GM23338 (cell line): ENCODE measurements around the gene SORCS2. TPM values are rescaled to one million over a fixed set of nuclear protein-coding genes. Genes with fewer than 3 reads are reported as not detected.

Source experiments
- ATAC-seq: fragments of 200-7000 bp; cut with Tn5 transposase; 3 replicates; pipeline ENCODE4 v1.9.1; 2020
- DNase-seq: peaks from one replicate; pipeline ENCODE4 v3.0.0-alpha.2; 2015; ENCODE audit warnings: low spot score
- H2AFZ ChIP-seq: fragments of 200-600 bp; sonication (generic); 2 replicates; pipeline ENCODE4 v1.8.0; 2016; ENCODE audit warnings: antibody characterized with exemption, mild to moderate bottlenecking, moderate library complexity
- H3F3A ChIP-seq: fragments of 200-600 bp; sonication (generic); replicated peaks from 2 replicates; pipeline ENCODE4 v1.8.0; 2017; ENCODE audit warnings: antibody characterized with exemption, mixed run types, low read depth
- H3K27ac ChIP-seq: fragments of 200-600 bp; sonication (generic); 2 replicates; pipeline ENCODE4 v1.6.1; 2016; ENCODE audit warnings: low read depth
- H3K27me3 ChIP-seq: fragments of 200-600 bp; sonication (generic); 2 replicates; pipeline ENCODE4 v1.8.0; 2016; ENCODE audit warnings: mild to moderate bottlenecking, mixed run types, moderate library complexity; ENCODE audit not compliant: insufficient read depth
- H3K36me3 ChIP-seq: fragments of 200-600 bp; sonication (generic); 2 replicates; pipeline ENCODE4 v1.8.0; 2016; ENCODE audit warnings: mild to moderate bottlenecking; ENCODE audit not compliant: insufficient read depth
- H3K4me1 ChIP-seq: fragments of 200-600 bp; sonication (generic); 2 replicates; pipeline ENCODE4 v1.8.0; 2016; ENCODE audit warnings: mild to moderate bottlenecking, moderate library complexity; ENCODE audit not compliant: insufficient read depth
- H3K4me2 ChIP-seq: fragments of 200-600 bp; sonication (generic); 2 replicates; pipeline ENCODE4 v1.7.1; 2017; ENCODE audit warnings: mixed run types
- H3K4me3 ChIP-seq: fragments of 200-600 bp; sonication (generic); 2 replicates; pipeline ENCODE4 v1.6.1; 2016; ENCODE audit warnings: mixed run types
- H3K79me2 ChIP-seq: fragments of 200-600 bp; sonication (generic); replicated peaks from 2 replicates; pipeline ENCODE4 v1.8.0; 2017; ENCODE audit warnings: mild to moderate bottlenecking; ENCODE audit not compliant: insufficient read depth
- H3K9me2 ChIP-seq: fragments of 200-600 bp; sonication (generic); 2 replicates; pipeline ENCODE4 v1.8.0; 2017; ENCODE audit not compliant: insufficient read depth
- H4K20me1 ChIP-seq: fragments of 200-600 bp; sonication (generic); replicated peaks from 2 replicates; pipeline ENCODE4 v1.8.0; 2017; ENCODE audit warnings: mild to moderate bottlenecking; ENCODE audit not compliant: insufficient read depth
- H3K27ac Mint-ChIP-seq: 2 replicates; pipeline ENCODE4 v1.8.0; 2020; ENCODE audit warnings: inconsistent platforms, mild to moderate bottlenecking, moderate library complexity, mixed read lengths
- H3K27me3 Mint-ChIP-seq: 3 replicates; pipeline ENCODE4 v1.8.0; 2022; ENCODE audit warnings: low read depth, mild to moderate bottlenecking, moderate library complexity, mixed read lengths, inconsistent platforms; ENCODE audit not compliant: insufficient read depth, poor library complexity
- H3K36me3 Mint-ChIP-seq: 3 replicates; pipeline ENCODE4 v1.8.0; 2021; ENCODE audit warnings: low read depth, mild to moderate bottlenecking, inconsistent platforms, moderate library complexity, mixed read lengths
- H3K4me1 Mint-ChIP-seq: 3 replicates; pipeline ENCODE4 v1.8.0; 2020; ENCODE audit warnings: mild to moderate bottlenecking, inconsistent platforms, mixed read lengths
- H3K4me3 Mint-ChIP-seq: 3 replicates; pipeline ENCODE4 v1.8.0; 2021; ENCODE audit warnings: moderate library complexity, mild to moderate bottlenecking, inconsistent platforms, mixed read lengths
- H3K9me3 Mint-ChIP-seq: 3 replicates; pipeline ENCODE4 v1.8.0; 2020; ENCODE audit warnings: moderate library complexity, mild to moderate bottlenecking, inconsistent platforms, mixed read lengths
- CREB1 ChIP-seq: fragments of 250-450 bp; sonication (Bioruptor Pico); IDR thresholded peaks from 2 replicates; pipeline ENCODE4 v1.5.0; 2020; ENCODE audit warnings: low read depth, mild to moderate bottlenecking, moderate library complexity
- CTCF ChIP-seq, 2 experiments: fragments of 200-600 bp in 1 of 2; sonication (generic) in 1 of 2; conservative IDR thresholded peaks; 2 replicates each; pipeline versions ENCODE4 v1.5.1 to v1.6.1; 2016 to 2017; ENCODE audit warnings: antibody characterized with exemption in 2 of 2, low read depth in 2 of 2, mild to moderate bottlenecking in 2 of 2, moderate library complexity in 1 of 2
- EZH2phosphoT487 ChIP-seq: fragments of 200-600 bp; sonication (generic); IDR thresholded peaks from one replicate; pipeline ENCODE4 v1.8.1; 2018; ENCODE audit warnings: antibody characterized with exemption; ENCODE audit not compliant: unreplicated experiment
- JUNB ChIP-seq: IDR thresholded peaks from one replicate; pipeline ENCODE4 v1.6.1; 2016; ENCODE audit warnings: antibody characterized with exemption; ENCODE audit not compliant: unreplicated experiment
- NANOG ChIP-seq: IDR thresholded peaks from 2 replicates; pipeline ENCODE4 v1.6.1; 2016; ENCODE audit warnings: antibody characterized with exemption, borderline replicate concordance
- POLR2AphosphoS5 ChIP-seq: IDR thresholded peaks from 2 replicates; pipeline ENCODE4 v1.6.1; 2016; ENCODE audit warnings: antibody characterized with exemption, low read depth
- STAT1 ChIP-seq: IDR thresholded peaks from one replicate; pipeline ENCODE4 v1.6.1; 2016; ENCODE audit warnings: antibody characterized with exemption; ENCODE audit not compliant: unreplicated experiment
- ZNF462 ChIP-seq: fragments of 250-450 bp; sonication (Bioruptor Pico); IDR thresholded peaks from 2 replicates; pipeline ENCODE4 v1.5.0; 2020; ENCODE audit warnings: mild to moderate bottlenecking, moderate library complexity
- polyA plus RNA-seq: library from polyadenylated mRNA; unstranded; fragments of >200 nt; fragmentation: Nextera tagmentation; extraction: Ambion mirVana; gene quantifications from 2 replicates; pipeline ENCODE4 v1.2.1, GENCODE V29; 2016
- total RNA-seq: library from RNA; depleted of rRNA; stranded (reverse); fragments of >200 nt; shearing (Covaris generic); gene quantifications from 2 replicates; pipeline ENCODE4 v1.2.3, GENCODE V29; 2014

SORCS2 gene
- total and polyA plus RNA-seq, 2 experiments from 2014 or later: 0.47 to 2.4 TPM

GRCh38 chr4:7753931-7754465, 561.7 kb downstream of the SORCS2 start (continued):
- TF ChIP-seq ZNF462 (CRISPR knock-in tag): no peak
- TF ChIP-seq EZH2phosphoT487: no peak

- Histone ChIP-seq H3K79me2 (no peaks in the 10 kb centered on the region), H3K36me3 (no peaks in the 10 kb centered on the region), H3F3A (no peaks in the 10 kb centered on the region), H3K9me2 (no peaks in the 10 kb centered on the region), H4K20me1 (no peaks in the 10 kb centered on the region), H3K4me1 (no peaks in the 10 kb centered on the region), H3K27ac (no peak overlapping the region), H3K4me2 (no peak overlapping the region), H3K4me3 (no peak overlapping the region), H3K27me3 (no peaks in the 10 kb centered on the region), H2AFZ (no peak overlapping the region)
- ATAC-seq (no peak), DNase-seq (no peak)
- Mint-ChIP-seq H3K36me3 (no peaks in the 10 kb centered on the region), H3K4me1 (peaks cover 4% of the 10 kb centered on the region; the same call in 2 of the 3 replicates), H3K4me3 (no peak overlapping the region), H3K27ac (no peak overlapping the region), H3K9me3 (no peaks in the 10 kb centered on the region), H3K27me3 (peaks cover 11% of the 10 kb centered on the region)
- TF ChIP-seq NANOG (no peak), EZH2phosphoT487 (no peak), JUNB (no peak), POLR2AphosphoS5 (no peak), CTCF (conservative IDR thresholded peaks at IDR 0.05; ENCODE audit: low read depth in 2 of 2) (no peak), STAT1 (no peak), CREB1 (CRISPR knock-in tag) (no peak)
Measured at GRCh38 chr4:7754565-7755262, 562.4 kb downstream of the SORCS2 start.
